Mucosa of descending colon (tissue), 3 donors: ENCODE results near the gene FCRLB. TPM values are rescaled to one million over a fixed set of nuclear protein-coding genes. Genes with fewer than 3 reads are reported as not detected.
"Not testable (repeated sequence)": the region's sequence is repeated elsewhere in the genome, so short reads cannot be mapped to it uniquely, and the experiment has no call there.

Source experiments
- ATAC-seq: fragments of 200-7000 bp; cut with Tn5 transposase; one replicate; pipeline ENCODE4 v1.9.1; 2020; ENCODE audit warnings: mild to moderate bottlenecking, moderate library complexity
- DNase-seq, 3 donors: peaks; one replicate each; pipeline ENCODE4 v3.0.0-alpha.2; 2020
- H3K36me3 ChIP-seq: fragments of 200-600 bp; one replicate; pipeline ENCODE4 v1.8.0; 2021; ENCODE audit warnings: low read depth, mild to moderate bottlenecking
- H3K4me1 ChIP-seq: fragments of 200-600 bp; one replicate; pipeline ENCODE4 v1.8.0; 2021; ENCODE audit warnings: low read depth, mild to moderate bottlenecking
- H3K4me3 ChIP-seq: fragments of 200-600 bp; one replicate; pipeline ENCODE4 v1.8.0; 2021; ENCODE audit warnings: mild to moderate bottlenecking
- H3K9me3 ChIP-seq: fragments of 200-600 bp; one replicate; pipeline ENCODE4 v1.8.0; 2021; ENCODE audit warnings: mild to moderate bottlenecking
- intact Hi-C, 2 donors: fragments of 100-400 bp; cut with DNase I in 1 of 2; cut with micrococcal nuclease in 1 of 2; formaldehyde crosslinking; loops; one replicate each; pipeline versions ENCODE4 v1.11.0 to v1.11.1; 2022; cut with DNase I, micrococcal nuclease
- total RNA-seq, 3 donors: library from RNA; stranded (reverse); fragmentation: NEBNext Ultra II Directional in 2 of 3; extraction: Animal tissue kit (Norgen Biotek cat#: 25700) in 2 of 3; gene quantifications; one replicate each; pipeline versions ENCODE4 v1.2.1 to v1.2.4, GENCODE V29; 2021 to 2023
- TF ChIP-seq, protein P1 (sequence below): fragments of 200-600 bp; IDR thresholded peaks from one replicate; pipeline ENCODE4 v1.8.0; 2022; ENCODE audit warnings: antibody characterized with exemption, mild to moderate bottlenecking
- donor health status: DM: no; HTN: no; CAD: no; lungs with moderate emphysema.
- donor health status: DM: no; HTN: no; CAD: no.
- donor health status: DM: no; HTN: yes; CAD: no.

The FCRLB gene
- total RNA-seq, 3 donors from 2014 or later, result 0.28 TPM; not detected in 2

DNA sequence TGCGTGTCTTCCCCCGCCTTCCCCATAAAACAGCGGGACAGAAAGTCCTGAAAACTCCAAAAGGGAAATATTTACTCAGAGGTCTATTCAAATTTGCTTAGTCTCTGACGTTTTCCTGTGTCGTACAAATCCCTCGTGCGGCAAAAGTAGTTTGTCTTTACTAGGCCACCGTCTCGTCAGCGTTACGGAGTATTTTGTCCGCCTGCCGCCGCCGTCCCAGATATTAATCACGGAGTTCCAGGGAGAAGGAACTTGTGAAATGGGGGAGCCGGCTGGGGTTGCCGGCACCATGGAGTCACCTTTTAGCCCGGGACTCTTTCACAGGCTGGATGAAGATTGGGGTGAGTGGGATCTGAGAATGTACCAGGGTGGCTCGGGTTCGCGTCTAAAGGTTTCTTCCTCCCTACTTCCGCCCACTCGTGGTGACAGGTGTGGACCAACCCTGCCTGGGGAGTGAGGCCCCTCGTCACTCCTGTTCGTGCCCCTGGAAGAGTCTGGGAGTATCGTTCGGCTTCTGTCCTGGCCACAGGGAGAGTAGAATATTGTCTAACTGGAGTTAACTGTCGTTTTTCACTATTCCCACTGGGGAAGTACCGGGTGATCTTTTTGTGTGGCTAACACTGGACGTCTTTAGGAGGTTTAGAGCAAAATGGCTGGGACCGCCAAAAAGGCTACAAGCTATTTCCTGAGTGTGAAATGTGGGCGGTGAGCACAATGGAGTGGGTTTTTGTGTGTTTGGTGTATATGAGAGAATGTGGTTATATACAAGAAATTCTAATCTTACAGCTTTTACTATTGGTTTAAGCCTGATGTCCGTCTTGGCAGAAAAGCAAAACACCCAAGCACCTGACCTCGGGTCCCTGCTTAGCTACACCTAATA, 45.0 kb downstream of the FCRLB start, which contains the start of gene ATF6:
ATF6 (plus strand) TSS at position 219 of the 880 bp plus-strand sequence; CDS start at position 260, 41 bp downstream.
- ATAC-seq (peak; percentile 97), DNase-seq (peak; percentile 90 to 92 (median 91))
- H3K36me3 ChIP-seq, result no peaks in the 10 kb centered on the region
- TF ChIP-seq, protein P1, sequence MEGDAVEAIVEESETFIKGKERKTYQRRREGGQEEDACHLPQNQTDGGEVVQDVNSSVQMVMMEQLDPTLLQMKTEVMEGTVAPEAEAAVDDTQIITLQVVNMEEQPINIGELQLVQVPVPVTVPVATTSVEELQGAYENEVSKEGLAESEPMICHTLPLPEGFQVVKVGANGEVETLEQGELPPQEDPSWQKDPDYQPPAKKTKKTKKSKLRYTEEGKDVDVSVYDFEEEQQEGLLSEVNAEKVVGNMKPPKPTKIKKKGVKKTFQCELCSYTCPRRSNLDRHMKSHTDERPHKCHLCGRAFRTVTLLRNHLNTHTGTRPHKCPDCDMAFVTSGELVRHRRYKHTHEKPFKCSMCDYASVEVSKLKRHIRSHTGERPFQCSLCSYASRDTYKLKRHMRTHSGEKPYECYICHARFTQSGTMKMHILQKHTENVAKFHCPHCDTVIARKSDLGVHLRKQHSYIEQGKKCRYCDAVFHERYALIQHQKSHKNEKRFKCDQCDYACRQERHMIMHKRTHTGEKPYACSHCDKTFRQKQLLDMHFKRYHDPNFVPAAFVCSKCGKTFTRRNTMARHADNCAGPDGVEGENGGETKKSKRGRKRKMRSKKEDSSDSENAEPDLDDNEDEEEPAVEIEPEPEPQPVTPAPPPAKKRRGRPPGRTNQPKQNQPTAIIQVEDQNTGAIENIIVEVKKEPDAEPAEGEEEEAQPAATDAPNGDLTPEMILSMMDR, result no peak
- peaks cover 8% of the 10 kb centered on the region for H3K4me1 ChIP-seq
- intact Hi-C loops, result no loop called here
- peak within 1 kb of the TSS; percentile 46 for H3K4me3 ChIP-seq
- H3K9me3 ChIP-seq, result no peaks in the 10 kb centered on the region

DNA sequence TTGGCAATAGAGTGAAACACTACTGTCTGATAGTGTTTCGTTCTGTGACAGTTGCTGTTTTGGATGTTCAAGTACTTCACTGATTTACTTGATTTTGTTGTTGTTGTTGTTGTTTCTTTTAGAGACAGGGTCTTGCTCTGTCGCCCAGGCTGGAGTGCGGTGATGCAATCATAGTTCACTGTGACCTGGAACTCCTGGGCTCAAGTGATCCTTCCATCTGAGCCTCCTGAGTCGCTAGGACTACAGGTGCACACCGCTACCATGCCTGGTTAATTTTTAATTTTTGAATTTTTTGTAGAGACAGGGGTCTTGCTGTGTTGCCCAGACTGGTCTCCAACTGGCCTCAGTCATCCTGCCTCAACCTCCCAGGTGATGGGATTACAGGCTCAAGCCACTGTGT, 47.1 kb downstream of the FCRLB start:
- Histone ChIP-seq H3K4me3 (no peak overlapping the region), H3K4me1 (peaks cover 8% of the 10 kb centered on the region), H3K9me3 (no peaks in the 10 kb centered on the region), H3K36me3 (no peaks in the 10 kb centered on the region)
- ATAC-seq, result no peak
- TF ChIP-seq, protein P1, result no peak
- DNase-seq, result no peak
- intact Hi-C loops, result no loop called here

DNA sequence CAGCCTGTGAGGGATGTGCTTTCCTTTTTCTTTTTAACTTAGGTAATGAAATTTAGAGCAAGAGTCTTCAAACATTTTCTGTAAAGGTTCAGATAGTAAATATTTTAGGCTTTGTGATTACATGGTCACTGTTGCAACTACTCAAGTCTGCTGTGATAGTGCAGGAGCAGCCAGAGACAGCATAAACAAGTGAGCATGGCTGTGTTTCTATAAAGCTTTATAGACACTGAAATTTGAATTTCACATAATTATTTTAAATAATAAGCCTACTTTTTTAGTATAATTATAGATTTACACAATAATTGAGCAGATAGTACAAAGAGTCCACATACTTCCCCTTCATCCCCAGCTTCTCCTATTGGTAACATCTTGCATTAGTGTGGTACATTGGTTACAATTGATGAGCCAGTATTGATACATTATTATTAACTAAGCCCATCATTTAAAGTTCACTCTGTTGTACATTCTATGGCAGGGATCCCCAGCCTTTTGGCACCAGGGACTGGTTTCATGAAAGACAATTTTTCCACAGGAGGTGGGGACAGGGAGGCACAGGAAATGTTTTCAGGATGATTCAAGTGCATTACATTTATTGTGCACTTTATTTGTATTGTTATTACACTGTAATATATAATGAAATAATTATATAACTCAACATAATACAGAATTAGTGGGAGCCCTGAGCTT, 47.8 kb downstream of the FCRLB start:
- Histone ChIP-seq H3K4me3 (no peak overlapping the region), H3K9me3 (no peaks in the 10 kb centered on the region), H3K4me1 (peaks cover 8% of the 10 kb centered on the region), H3K36me3 (no peaks in the 10 kb centered on the region)
- intact Hi-C loops, result no loop called here
- DNase-seq (no peak), ATAC-seq (no peak)
- TF ChIP-seq, protein P1, result no peak

DNA sequence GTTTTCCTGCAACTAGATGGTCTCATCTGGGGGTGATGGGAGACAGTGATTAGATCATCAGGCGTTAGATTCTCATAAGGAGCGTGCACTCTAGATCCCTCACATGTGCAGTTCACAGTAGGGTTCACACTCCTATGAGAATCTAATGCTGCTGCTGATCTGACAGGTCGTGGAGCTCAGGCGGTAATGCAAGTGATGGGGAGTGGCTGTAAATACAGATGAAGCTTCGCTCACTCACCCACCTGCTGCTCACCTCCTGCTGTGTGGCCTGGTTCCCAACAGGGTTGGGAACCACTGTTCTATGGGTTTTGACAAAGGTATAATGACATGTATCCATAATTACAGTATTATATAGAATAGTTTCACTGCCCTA, 48.3 kb downstream of the FCRLB start:
- ATAC-seq, intact Hi-C loops: not testable (repeated sequence)

DNA sequence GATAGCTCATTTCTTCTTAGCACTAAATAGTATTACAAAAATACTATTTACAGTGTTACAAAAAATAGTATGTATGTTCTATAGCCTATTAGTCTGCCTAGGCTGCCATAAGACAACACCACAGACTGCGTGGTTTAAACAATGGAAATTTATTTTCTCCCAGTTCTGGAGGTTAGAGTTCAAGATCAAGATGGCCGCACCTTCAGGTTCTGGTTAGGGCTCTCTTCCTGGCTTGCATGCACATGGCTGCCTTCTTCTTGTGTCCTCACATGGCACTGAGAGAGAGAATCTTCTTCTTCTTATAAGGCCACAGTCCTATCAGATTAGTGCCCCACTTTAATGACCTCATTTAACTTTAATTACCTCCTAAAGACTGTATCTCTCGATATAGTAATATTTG, 48.9 kb downstream of the FCRLB start:
- ATAC-seq (no peak), DNase-seq (no peak)
- intact Hi-C loops, result no loop called here

More for the DNA sequence above, 48.3 kb downstream of the FCRLB start:
- not testable (repeated sequence) for H3K9me3 ChIP-seq, DNase-seq, H3K36me3 ChIP-seq, H3K4me1 ChIP-seq, H3K4me3 ChIP-seq

More for the DNA sequence above, 48.9 kb downstream of the FCRLB start:
- no peaks in the 10 kb centered on the region for H3K36me3 ChIP-seq
- no peaks in the 10 kb centered on the region for H3K9me3 ChIP-seq
- TF ChIP-seq, protein P1, result no peak
- no peak overlapping the region for H3K4me3 ChIP-seq
- H3K4me1 ChIP-seq, result peaks cover 8% of the 10 kb centered on the region
